BJ (cell line): ENCODE data around the gene TENT4A. TPM values are rescaled to one million over a fixed set of nuclear protein-coding genes. Genes with fewer than 3 reads are reported as not detected.

ENCODE experiments used
- CTCF ChIA-PET: fragments of 350-600 bp; formaldehyde crosslinking; extraction: SDS; loops from one replicate; lab custom pipeline; 2021; ENCODE audit warnings: antibody characterized with exemption, inconsistent platforms; lab: Yijun Ruan, JAX
- POLR2A ChIA-PET: fragments of 300-600 bp; sonication (Branson Sonifier 250); formaldehyde crosslinking; extraction: SDS; loops from one replicate; lab custom pipeline; 2021; ENCODE audit warnings: antibody characterized with exemption; lab: Charles Lee
- DNase-seq: peaks from one replicate; pipeline ENCODE4 v3.0.0-alpha.2; 2011; ENCODE audit warnings: low read depth
- H3K27me3 ChIP-seq: 2 replicates; pipeline ENCODE4 v1.6.0; 2011; ENCODE audit warnings: low read length; ENCODE audit not compliant: control insufficient read depth, insufficient read depth
- H3K36me3 ChIP-seq: 2 replicates; pipeline ENCODE4 v1.5.1; 2011; ENCODE audit warnings: low read length; ENCODE audit not compliant: control insufficient read depth, insufficient read depth
- H3K4me3 ChIP-seq: 2 replicates; pipeline ENCODE4 v1.5.1; 2011; ENCODE audit warnings: low read depth, mild to moderate bottlenecking, control low read depth, low read length
- CTCF ChIP-seq: IDR thresholded peaks from 2 replicates; pipeline ENCODE4 v1.5.1; 2011; ENCODE audit warnings: low read depth, mild to moderate bottlenecking, control low read depth, inconsistent platforms, low read length, moderate library complexity; ENCODE audit not compliant: insufficient read depth
- polyA plus RNA-seq: library from polyadenylated mRNA; depleted of rRNA; stranded (reverse); fragments of >200 nt; gene quantifications from 2 replicates; pipeline ENCODE4 v1.2.3, GENCODE V29; 2011

TENT4A gene
- polyA plus RNA-seq, 1 experiment, result 4.0 TPM

- no peak for TF ChIP-seq CTCF
- Histone ChIP-seq H3K36me3 (no peaks in the 10 kb centered on the region; the same call in 1 of the 2 replicates), H3K4me3 (no peak overlapping the region), H3K27me3 (no peaks in the 10 kb centered on the region)
- POLR2A ChIA-PET, result no interaction called here
- CTCF ChIA-PET, result no interaction called here
- DNase-seq, result no peak
Measured at GRCh38 chr5:6721442-6721841, 8.2 kb downstream of the TENT4A start.

GRCh38 chr5:6722015-6722414, 8.8 kb downstream of the TENT4A start:
- ChIA-PET POLR2A (no interaction called here), CTCF (interaction anchor here (1.4 kb wide), 1 partner anchor 24 kb away, joined by 4 read pairs; no protein-coding TSS in a partner anchor)
- DNase-seq, result no peak
- Histone ChIP-seq H3K27me3 (no peaks in the 10 kb centered on the region), H3K4me3 (peak overlapping the region; percentile 6), H3K36me3 (no peaks in the 10 kb centered on the region; the same call in none of the 2 replicates)
- no peak for TF ChIP-seq CTCF

GRCh38 chr5:6723122-6723815, 10.0 kb downstream of the TENT4A start:
- no peaks in the 10 kb centered on the region for H3K27me3 ChIP-seq
- H3K36me3 ChIP-seq, result no peaks in the 10 kb centered on the region; the same call in none of the 2 replicates
- no peak for DNase-seq
- POLR2A ChIA-PET, result no interaction called here
- CTCF ChIA-PET, result interaction anchor here (1.4 kb wide), 1 partner anchor 22 kb away, joined by 4 read pairs; no protein-coding TSS in a partner anchor
- TF ChIP-seq CTCF, result no peak
- no peak overlapping the region for H3K4me3 ChIP-seq

GRCh38 chr5:6723816-6724300, 10.6 kb downstream of the TENT4A start:
- H3K36me3 ChIP-seq, result no peaks in the 10 kb centered on the region; the same call in 1 of the 2 replicates

More at GRCh38 chr5:6723816-6724300, 10.6 kb downstream of the TENT4A start:
- CTCF ChIA-PET, result no interaction called here
- no peak for DNase-seq
- Histone ChIP-seq H3K27me3 (no peaks in the 10 kb centered on the region), H3K4me3 (no peak overlapping the region)
- TF ChIP-seq CTCF, result no peak
- POLR2A ChIA-PET, result no interaction called here
